Measurements from ENCODE around the gene LILRB3. TPM values are rescaled to one million over a fixed set of nuclear protein-coding genes. Genes with fewer than 3 reads are reported as not detected.
A peak's percentile ranks its signal among the peaks of the same experiment; 100 is the strongest.

Gene LILRB3
- total RNA-seq, 5 donors from 2014 or later (not counting 1 experiment from before 2014, with no cell fraction given) = 0.72 to 2.8 (median 1.1) TPM

DNA sequence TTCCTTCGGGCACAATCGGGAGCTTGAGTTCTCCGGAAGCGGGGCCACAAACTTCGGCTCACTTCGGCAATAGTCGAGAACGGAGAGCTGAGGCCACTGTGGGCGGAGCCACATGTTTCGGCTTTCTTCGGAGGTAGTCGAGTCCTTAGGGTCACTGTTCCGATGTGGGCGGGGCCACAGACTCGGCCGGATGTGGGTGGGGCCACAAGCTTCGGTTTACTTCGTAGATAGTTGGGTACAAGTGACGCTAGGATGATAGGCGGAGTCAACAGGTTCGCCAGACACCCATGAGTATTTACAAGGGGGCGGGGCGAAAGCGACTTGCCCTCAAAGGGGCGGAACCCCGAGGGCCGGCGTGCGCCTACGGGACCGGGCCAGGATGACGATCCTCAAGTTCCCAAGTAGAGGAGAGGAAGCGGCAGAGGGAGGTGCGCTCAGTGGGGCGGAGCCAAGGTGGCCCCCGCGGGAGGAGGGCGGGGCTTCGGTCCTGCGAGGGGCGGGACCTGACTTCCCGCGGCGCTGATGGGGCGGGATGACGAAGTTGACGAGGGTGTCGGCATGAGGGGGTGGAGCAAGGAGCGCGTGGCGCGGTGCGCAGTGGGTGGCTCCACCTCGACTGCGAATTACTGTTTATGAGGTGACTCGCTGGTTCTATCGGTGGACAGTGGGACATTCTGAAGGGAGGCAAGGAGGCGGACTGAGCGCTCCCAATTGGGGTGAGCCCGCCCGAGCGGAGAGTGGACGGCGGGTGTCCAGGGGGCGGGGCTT is 32.9 kb downstream of the LILRB3 start:
- no peaks in the 10 kb centered on the region for H3K27me3 Mint-ChIP-seq
- H3K4me1 ChIP-seq (ENCODE audit: control insufficient read depth in 1 of 2, extremely low read depth in 1 of 2, insufficient read depth in 2 of 2, low read length in 2 of 2) = peaks cover 17 to 27% of the 10 kb centered on the region in 2 experiments
- peak overlapping the region; percentile 100 for H3K27ac ChIP-seq (ENCODE audit: low read length)
- peak overlapping the region; percentile 99 to 100 for H3K27ac Mint-ChIP-seq
- CTCF ChIA-PET = interaction anchor here in 1 of 2 donors (0.9 to 3.2 kb wide), 12 partner anchors 9 to 1464 kb away, joined by 3 to 26 read pairs (median 4); partner anchors contain the start of genes CNOT3, LENG1 and RPS9
- POLR2A ChIA-PET = interaction anchor here (0.6 to 2.4 kb wide), 13 partner anchors 9 to 1464 kb away, joined by 3 to 30 read pairs (median 5); partner anchors contain the start of genes RPS9 (in 2 of the 2), CNOT3 (in 1 of the 2), LENG1 (in 1 of the 2) and MYADM (in 1 of the 2)
- H3K27me3 ChIP-seq (replicated peaks in 1 of 2; ENCODE audit: control insufficient read depth in 2 of 2, extremely low read depth in 1 of 2, insufficient read depth in 2 of 2, low read length in 1 of 2) = no peaks in the 10 kb centered on the region
- H3K9me3 Mint-ChIP-seq = no peaks in the 10 kb centered on the region
- ATAC-seq (replicated peaks in 1 of 4) = peak; percentile 58 to 64 (median 61)
- peak; percentile 99 to 100 (median 100) for DNase-seq
- no peaks in the 10 kb centered on the region for H3K9me3 ChIP-seq
- H3K36me3 ChIP-seq (ENCODE audit: control insufficient read depth in 2 of 2, extremely low read depth in 1 of 2, insufficient read depth in 1 of 2, low read length in 1 of 2) = peaks cover 2 to 30% of the 10 kb centered on the region in 2 donors
- H3K4me3 Mint-ChIP-seq = peak overlapping the region; percentile 87 to 92 (median 92)
- 0% methylated on average over 64 of the region's 65 CpGs for WGBS (ENCODE audit: insufficient coverage)
- H3K36me3 Mint-ChIP-seq = peaks cover 7% of the 10 kb centered on the region
- peak overlapping the region; percentile 67 to 84 for H3K4me3 ChIP-seq (ENCODE audit: control insufficient read depth in 1 of 2, extremely low read depth in 1 of 2, low read length in 1 of 2)
- H3K4me1 Mint-ChIP-seq = peaks cover 42 to 52% (median 43%) of the 10 kb centered on the region in 3 donors

DNA sequence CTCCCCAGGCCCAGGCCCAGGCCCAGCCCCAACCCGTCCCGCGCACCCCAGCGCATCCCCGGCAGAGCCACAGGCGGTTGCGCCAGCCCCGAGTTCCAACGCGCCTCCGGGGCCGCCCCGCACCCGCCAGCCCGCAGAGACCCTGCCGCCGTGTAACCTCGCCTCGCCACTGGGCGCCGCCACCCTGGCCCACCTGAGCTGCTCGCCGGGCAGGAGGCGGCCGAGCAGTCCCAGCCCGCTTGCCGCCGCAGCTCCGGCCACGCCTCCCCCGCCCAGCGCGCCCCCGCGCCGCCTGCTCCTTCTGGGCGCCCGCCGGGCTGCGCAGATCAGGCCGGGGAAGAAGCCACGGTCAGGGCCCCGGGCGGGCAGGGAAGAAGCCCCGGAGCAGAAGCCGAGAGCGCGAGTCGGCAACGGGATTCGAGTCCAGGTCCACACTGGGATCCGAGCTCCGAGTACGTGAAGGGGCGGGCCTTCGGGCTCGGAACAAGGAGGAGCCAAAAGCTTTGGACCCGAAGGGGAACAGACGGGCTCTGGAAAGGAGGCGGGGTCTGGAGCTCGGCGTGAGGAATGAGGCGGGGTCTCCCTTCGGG is 33.6 kb downstream of the LILRB3 start, which contains the start of gene MBOAT7:
Gene MBOAT7 (minus strand): TSS at position 436 of the 590 bp plus-strand sequence. CDS start 1,072 bp downstream, outside the sequence.
- Mint-ChIP-seq H3K4me3 (peak within 1 kb of the TSS; percentile 87 to 92 (median 92)), H3K27me3 (no peaks in the 10 kb centered on the region), H3K27ac (peak within 1 kb of the TSS; percentile 99 to 100), H3K9me3 (no peaks in the 10 kb centered on the region), H3K4me1 (peaks cover 42 to 52% (median 43%) of the 10 kb centered on the region in 3 donors), H3K36me3 (peaks cover 7% of the 10 kb centered on the region)
- POLR2A ChIA-PET = interaction anchor here (0.6 to 2.4 kb wide), 10 partner anchors 10 to 1465 kb away, joined by 3 to 30 read pairs (median 5); partner anchors contain the start of genes RPS9 (in 2 of the 2), CNOT3 (in 1 of the 2), LENG1 (in 1 of the 2) and MYADM (in 1 of the 2)
- peak within 1 kb of the TSS; percentile 100 for H3K27ac ChIP-seq (ENCODE audit: low read length)
- under 1% methylated on average over 56 of the region's 64 CpGs for WGBS (ENCODE audit: insufficient coverage)
- H3K4me1 ChIP-seq (ENCODE audit: control insufficient read depth in 1 of 2, extremely low read depth in 1 of 2, insufficient read depth in 2 of 2, low read length in 2 of 2) = peaks cover 17 to 27% of the 10 kb centered on the region in 2 experiments
- DNase-seq (peak in 8 of 35 experiments; percentile 20 to 52 (median 40)), ATAC-seq (replicated peaks in 1 of 4) (peak in 2 of 4 experiments; percentile 0 to 1)
- no peaks in the 10 kb centered on the region for H3K27me3 ChIP-seq (replicated peaks in 1 of 2; ENCODE audit: control insufficient read depth in 2 of 2, extremely low read depth in 1 of 2, insufficient read depth in 2 of 2, low read length in 1 of 2)
- no peaks in the 10 kb centered on the region for H3K9me3 ChIP-seq
- CTCF ChIA-PET = interaction anchor here in 1 of 2 donors (0.5 to 3.2 kb wide), 11 partner anchors 12 to 1465 kb away, joined by 3 to 26 read pairs (median 4); partner anchors contain the start of genes CNOT3 and RPS9
- H3K36me3 ChIP-seq (ENCODE audit: control insufficient read depth in 2 of 2, extremely low read depth in 1 of 2, insufficient read depth in 1 of 2, low read length in 1 of 2) = peaks cover 2 to 26% of the 10 kb centered on the region in 2 donors
- H3K4me3 ChIP-seq (ENCODE audit: control insufficient read depth in 1 of 2, extremely low read depth in 1 of 2, low read length in 1 of 2) = peak within 1 kb of the TSS; percentile 67 to 84

DNA sequence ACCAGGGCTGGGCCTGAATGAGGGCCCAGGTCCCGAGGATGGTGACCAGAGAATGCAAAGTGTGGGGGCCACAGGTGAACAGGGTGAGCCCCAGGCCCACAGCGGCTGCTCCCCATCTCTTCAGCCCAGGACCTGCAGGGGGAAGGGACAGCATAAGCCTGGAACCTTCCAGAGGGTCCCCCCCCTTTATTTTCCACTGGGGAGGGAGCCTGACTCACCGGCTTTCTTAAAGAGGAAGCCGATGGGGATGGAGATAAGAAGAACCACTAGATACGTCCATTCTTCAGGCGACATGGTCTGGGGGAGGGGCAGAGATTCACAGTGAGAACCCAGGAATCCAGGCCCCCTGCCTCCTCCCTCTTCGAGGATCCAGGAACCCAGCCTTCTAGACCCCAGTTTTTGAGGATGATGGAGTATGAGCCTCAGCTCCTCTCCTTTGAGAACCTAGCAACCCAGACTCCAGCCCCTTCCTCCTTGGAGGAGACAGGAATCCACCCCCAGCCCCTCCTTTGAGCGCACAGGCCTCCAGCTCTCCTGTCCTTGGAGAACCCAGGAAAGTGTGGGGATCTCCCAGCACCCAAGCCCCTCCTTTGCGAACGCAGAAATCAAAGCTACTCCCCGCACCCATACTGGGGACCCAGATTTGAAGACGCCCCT is 34.5 kb downstream of the LILRB3 start:
- POLR2A ChIA-PET = interaction anchor here (0.7 to 1.2 kb wide), 2 partner anchors 29 to 44 kb away, joined by 3 to 6 read pairs; partner anchors contain the start of gene LENG1 (in 1 of the 2)
- H3K27ac Mint-ChIP-seq = peak overlapping the region; percentile 76 to 78
- H3K9me3 Mint-ChIP-seq = no peaks in the 10 kb centered on the region
- Histone ChIP-seq H3K4me3 (ENCODE audit: control insufficient read depth in 1 of 2, extremely low read depth in 1 of 2, low read length in 1 of 2) (peak overlapping the region; percentile 53 to 67), H3K27me3 (replicated peaks in 1 of 2; ENCODE audit: control insufficient read depth in 2 of 2, extremely low read depth in 1 of 2, insufficient read depth in 2 of 2, low read length in 1 of 2) (no peaks in the 10 kb centered on the region), H3K27ac (ENCODE audit: low read length) (peak overlapping the region; percentile 62), H3K9me3 (no peaks in the 10 kb centered on the region), H3K4me1 (ENCODE audit: control insufficient read depth in 1 of 2, extremely low read depth in 1 of 2, insufficient read depth in 2 of 2, low read length in 2 of 2) (peaks cover 17 to 27% of the 10 kb centered on the region in 2 experiments), H3K36me3 (ENCODE audit: control insufficient read depth in 2 of 2, extremely low read depth in 1 of 2, insufficient read depth in 1 of 2, low read length in 1 of 2) (peaks cover 2 to 17% of the 10 kb centered on the region in 2 donors)
- WGBS (ENCODE audit: insufficient coverage) = 27% methylated on average over 7 of the region's 12 CpGs
- H3K4me1 Mint-ChIP-seq = peaks cover 39 to 49% (median 41%) of the 10 kb centered on the region in 3 donors
- DNase-seq (peak in 10 of 35 experiments; percentile 18 to 57 (median 36)), ATAC-seq (replicated peaks in 1 of 4) (no peak)
- no peaks in the 10 kb centered on the region for H3K27me3 Mint-ChIP-seq
- CTCF ChIA-PET = interaction anchor here in 1 of 2 donors (0.6 to 1.7 kb wide), 6 partner anchors 11 to 1466 kb away, joined by 3 to 12 read pairs (median 4); no protein-coding TSS in a partner anchor
- peaks cover 5% of the 10 kb centered on the region for H3K36me3 Mint-ChIP-seq
- H3K4me3 Mint-ChIP-seq = peak overlapping the region; percentile 78 to 92 (median 92)

DNA sequence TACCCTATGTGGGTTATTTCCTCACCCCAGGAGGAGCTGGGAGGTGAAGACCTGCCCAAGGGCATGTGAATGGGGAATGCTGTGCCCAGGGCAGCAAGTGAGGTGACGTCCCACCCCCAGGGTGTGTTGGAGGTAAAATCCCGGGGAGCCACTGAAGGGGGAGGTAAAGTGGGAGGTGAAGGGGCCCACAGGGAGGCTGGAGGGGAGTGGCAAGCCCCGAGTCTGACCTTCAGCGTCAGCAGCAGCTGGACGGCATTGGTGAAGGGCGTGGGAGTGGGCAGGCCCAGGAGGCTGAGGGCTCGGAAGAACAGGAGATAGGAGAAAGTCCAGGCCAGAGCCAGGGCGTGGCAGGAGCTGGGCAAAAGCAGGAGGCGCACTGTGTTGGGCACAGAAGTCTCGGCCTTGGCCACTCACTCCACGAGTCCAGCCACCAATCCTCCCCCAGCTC is 35.8 kb downstream of the LILRB3 start:
- no peak overlapping the region for H3K4me3 ChIP-seq (ENCODE audit: control insufficient read depth in 1 of 2, extremely low read depth in 1 of 2, low read length in 1 of 2)
- DNase-seq (no peak), ATAC-seq (replicated peaks in 1 of 4) (no peak)
- peak overlapping the region; percentile 78 to 92 (median 92) for H3K4me3 Mint-ChIP-seq
- H3K27me3 ChIP-seq (replicated peaks in 1 of 2; ENCODE audit: control insufficient read depth in 2 of 2, extremely low read depth in 1 of 2, insufficient read depth in 2 of 2, low read length in 1 of 2) = no peaks in the 10 kb centered on the region
- CTCF ChIA-PET = interaction anchor here in 1 of 2 donors (0.6 to 0.7 kb wide), 2 partner anchors 26 to 28 kb away, joined by 4 to 7 read pairs; partner anchors contain the start of gene LENG1
- H3K9me3 ChIP-seq = no peaks in the 10 kb centered on the region
- H3K9me3 Mint-ChIP-seq = no peaks in the 10 kb centered on the region
- POLR2A ChIA-PET = no interaction called here
- H3K27me3 Mint-ChIP-seq = no peaks in the 10 kb centered on the region
- no peaks in the 10 kb centered on the region for H3K36me3 Mint-ChIP-seq
- H3K36me3 ChIP-seq (ENCODE audit: control insufficient read depth in 2 of 2, extremely low read depth in 1 of 2, insufficient read depth in 1 of 2, low read length in 1 of 2) = peaks cover 2 to 8% of the 10 kb centered on the region in 2 donors
- peaks cover 26 to 35% (median 28%) of the 10 kb centered on the region in 3 donors for H3K4me1 Mint-ChIP-seq
- H3K27ac ChIP-seq (ENCODE audit: low read length) = no peak overlapping the region
- H3K4me1 ChIP-seq (ENCODE audit: control insufficient read depth in 1 of 2, extremely low read depth in 1 of 2, insufficient read depth in 2 of 2, low read length in 2 of 2) = peaks cover 15 to 20% of the 10 kb centered on the region in 2 experiments
- H3K27ac Mint-ChIP-seq = peak overlapping the region; percentile 6 to 84
- 96% methylated on average over 7 of the region's 11 CpGs for WGBS (ENCODE audit: insufficient coverage)

DNA sequence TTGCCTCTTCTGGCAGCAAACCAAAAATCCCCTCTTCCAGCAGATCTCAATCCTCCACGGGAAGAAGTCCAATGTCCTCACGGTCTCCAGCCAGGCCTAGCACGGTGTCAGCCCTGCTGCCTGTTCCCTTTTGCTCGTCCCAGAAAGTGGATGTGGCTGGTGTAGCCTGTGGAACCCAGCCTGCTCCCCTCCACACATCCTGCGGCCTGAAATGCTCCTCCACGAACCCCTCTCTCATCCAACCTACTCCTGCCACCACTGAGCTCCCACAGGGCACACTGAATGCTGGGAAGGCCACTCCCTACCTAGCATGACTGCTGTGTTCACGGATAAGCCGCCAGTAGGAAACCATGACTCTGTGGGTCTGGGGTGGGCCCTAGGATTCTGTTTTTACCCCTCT is 36.5 kb downstream of the LILRB3 start:
- DNase-seq = no peak
- Histone ChIP-seq H3K4me3 (ENCODE audit: control insufficient read depth in 1 of 2, extremely low read depth in 1 of 2, low read length in 1 of 2) (no peak overlapping the region), H3K4me1 (ENCODE audit: control insufficient read depth in 1 of 2, extremely low read depth in 1 of 2, insufficient read depth in 2 of 2, low read length in 2 of 2) (peaks cover 12 to 14% of the 10 kb centered on the region in 2 experiments), H3K36me3 (ENCODE audit: control insufficient read depth in 2 of 2, extremely low read depth in 1 of 2, insufficient read depth in 1 of 2, low read length in 1 of 2) (peaks cover 2 to 8% of the 10 kb centered on the region in 2 donors), H3K27me3 (replicated peaks in 1 of 2; ENCODE audit: control insufficient read depth in 2 of 2, extremely low read depth in 1 of 2, insufficient read depth in 2 of 2, low read length in 1 of 2) (no peaks in the 10 kb centered on the region), H3K27ac (ENCODE audit: low read length) (no peak overlapping the region), H3K9me3 (no peaks in the 10 kb centered on the region)
- no peaks in the 10 kb centered on the region for H3K27me3 Mint-ChIP-seq
- no peaks in the 10 kb centered on the region for H3K9me3 Mint-ChIP-seq
- H3K36me3 Mint-ChIP-seq = no peaks in the 10 kb centered on the region
- ATAC-seq (replicated peaks in 1 of 4) = no peak
- CTCF ChIA-PET = interaction anchor here in 1 of 2 donors (0.6 kb wide), 1 partner anchor 27 kb away, joined by 7 read pairs; no protein-coding TSS in a partner anchor
- WGBS (ENCODE audit: insufficient coverage) = 100% methylated on average over 2 of the region's 8 CpGs
- POLR2A ChIA-PET = no interaction called here
- H3K4me3 Mint-ChIP-seq = no peak overlapping the region
- peaks cover 22 to 30% (median 22%) of the 10 kb centered on the region in 3 donors for H3K4me1 Mint-ChIP-seq
- no peak overlapping the region for H3K27ac Mint-ChIP-seq

Measured in T-cell (primary cell).